Gastroesophageal sphincter (tissue), 4 donors: ENCODE data around the gene PTPRN2. TPM values are rescaled to one million over a fixed set of nuclear protein-coding genes. Genes with fewer than 3 reads are reported as not detected.
A peak's percentile ranks its signal among the peaks of the same experiment; 100 is the strongest.

Experiments used
- ATAC-seq: fragments of 150-250 bp; one replicate; pipeline ENCODE4 v1.9.1; 2016; ENCODE audit warnings: mild to moderate bottlenecking, moderate library complexity
- H3K27ac ChIP-seq, 4 donors: fragments of 200-600 bp; sonication (generic) in 3 of 4; 1 replicate in 3 of 4; 2 replicates in 1 of 4; pipeline ENCODE4 v1.5.1; 2016 to 2019
- H3K27me3 ChIP-seq: fragments of 200-600 bp; sonication (generic); one replicate; pipeline ENCODE4 v1.5.1; 2019
- H3K36me3 ChIP-seq, 2 donors: fragments of 200-600 bp; sonication (generic); one replicate each; pipeline ENCODE4 v1.5.1; 2019; ENCODE audit warnings: control low read depth in 1 of 2
- H3K4me1 ChIP-seq, 3 donors: fragments of 200-600 bp; sonication (generic); 1 replicate in 2 of 3; 2 replicates in 1 of 3; pipeline ENCODE4 v1.5.1; 2016 to 2019; ENCODE audit warnings: control low read depth in 2 of 3
- H3K4me3 ChIP-seq, 2 donors: fragments of 200-600 bp; sonication (generic); one replicate each; pipeline ENCODE4 v1.5.1; 2019; ENCODE audit warnings: mild to moderate bottlenecking in 1 of 2, moderate library complexity in 1 of 2
- H3K9me3 ChIP-seq, 3 donors: fragments of 200-600 bp; sonication (generic); one replicate each; pipeline ENCODE4 v1.5.1; 2017 to 2019; ENCODE audit warnings: control low read depth in 2 of 3
- CTCF ChIP-seq, 4 experiments: fragments of 200-600 bp in 2 of 4; fragments of 450-650 bp in 2 of 4; sonication (generic) in 1 of 4; IDR thresholded peaks; one replicate each; pipeline ENCODE4 v1.5.1; 2017 to 2019; ENCODE audit warnings: antibody characterized with exemption in 4 of 4, mild to moderate bottlenecking in 2 of 4, moderate library complexity in 2 of 4
- EP300 ChIP-seq: sonication (generic); formaldehyde crosslinking; IDR thresholded peaks from one replicate; pipeline ENCODE4 v1.6.1; 2017; ENCODE audit warnings: antibody characterized with exemption, mild to moderate bottlenecking
- POLR2A ChIP-seq, 2 donors: fragments of 450-650 bp; IDR thresholded peaks; one replicate each; pipeline ENCODE4 v1.6.1; 2017; ENCODE audit warnings: antibody characterized with exemption in 2 of 2, mild to moderate bottlenecking in 2 of 2, moderate library complexity in 1 of 2
- POLR2AphosphoS5 ChIP-seq: sonication (generic); formaldehyde crosslinking; IDR thresholded peaks from one replicate; pipeline ENCODE4 v1.6.1; 2017; ENCODE audit warnings: antibody characterized with exemption
- WGBS, 2 donors: methylation state at CpG; one replicate each; pipeline ENCODE4 v1.1.5; 2018; ENCODE audit warnings: low coverage in 1 of 2; 5-methylcytosine and 5-hydroxymethylcytosine counted together
- total RNA-seq, 4 donors: library from RNA; depleted of rRNA; stranded (reverse); fragments of >200 nt; gene quantifications; one replicate each; pipeline ENCODE4 v1.1.0, GENCODE V29; 2016

Gene PTPRN2
- total RNA-seq, 4 donors from 2014 or later = 1.7 to 4.7 (median 3.3) TPM

DNA sequence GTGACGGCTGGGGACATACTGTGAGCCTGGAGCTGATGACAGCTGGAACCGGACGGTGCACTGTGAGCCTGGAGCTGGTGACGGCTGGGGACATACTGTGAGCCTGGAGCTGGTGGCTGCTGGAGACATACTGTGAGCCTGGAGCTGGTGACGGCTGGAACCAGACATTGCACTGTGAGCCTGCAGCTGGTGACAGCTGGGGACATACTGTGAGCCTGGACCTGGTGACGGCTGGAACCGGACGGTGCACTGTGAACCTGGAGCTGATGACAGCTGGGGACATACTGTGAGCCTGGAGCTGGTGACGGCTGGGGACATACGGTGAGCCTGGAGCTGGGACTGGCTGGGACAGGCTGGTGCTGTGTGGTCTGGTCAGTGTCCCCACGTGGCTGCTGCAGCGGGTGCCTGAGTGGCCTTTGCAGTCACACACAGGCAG, 47.9 kb downstream of the PTPRN2 start:
- TF ChIP-seq CTCF (IDR thresholded peaks at IDR 0.05) (no peak), EP300 (no peak), POLR2A (IDR thresholded peaks at IDR 0.05) (no peak), POLR2AphosphoS5 (no peak)
- 82 to 100% methylated on average over 1 to 4 of the region's 12 CpGs for WGBS, 2 donors
- no peaks in the 10 kb centered on the region for H3K36me3 ChIP-seq
- no peaks in the 10 kb centered on the region for H3K9me3 ChIP-seq
- no peaks in the 10 kb centered on the region for H3K4me1 ChIP-seq
- H3K27me3 ChIP-seq = peaks cover 4% of the 10 kb centered on the region
- H3K27ac ChIP-seq = no peak overlapping the region
- H3K4me3 ChIP-seq = no peak overlapping the region
- ATAC-seq = peak; percentile 22

DNA sequence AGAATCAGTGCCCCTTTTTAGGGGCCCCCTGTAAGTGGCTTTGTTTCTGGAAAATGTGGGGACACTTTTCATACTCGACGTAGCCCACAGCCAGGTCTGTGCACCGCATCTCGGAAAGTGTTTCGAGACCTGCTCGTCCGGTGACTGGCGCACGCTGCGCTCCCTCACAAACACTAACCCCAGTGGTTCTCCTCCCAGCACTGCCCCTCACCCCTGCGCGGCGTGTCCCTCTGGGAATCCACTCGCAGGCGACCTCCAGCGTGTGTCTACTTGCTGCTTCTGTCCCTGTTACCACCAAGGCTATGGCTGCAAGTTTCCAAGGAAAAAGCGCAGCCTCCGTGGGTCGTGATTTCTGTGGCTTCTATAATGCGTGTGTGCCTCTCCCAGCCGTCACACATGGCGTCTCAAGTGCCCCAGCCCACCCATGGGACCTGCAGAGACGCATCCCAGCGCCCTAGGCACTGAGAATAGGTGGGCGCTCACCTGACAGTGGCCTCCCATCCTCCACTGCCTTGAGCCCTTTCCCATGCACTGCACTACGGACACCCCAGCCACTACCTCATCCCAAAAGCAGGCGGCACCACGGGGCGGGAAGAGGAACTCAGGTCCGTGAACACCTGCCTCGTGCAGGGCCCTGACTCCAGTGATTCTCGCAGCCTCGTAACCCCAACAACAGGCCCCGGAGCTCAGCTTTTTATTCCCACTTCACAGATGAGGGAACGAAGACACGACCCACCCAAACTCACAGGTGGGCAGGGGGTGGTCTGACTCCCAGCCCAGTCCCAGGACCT, 49.3 kb downstream of the PTPRN2 start:
- H3K9me3 ChIP-seq = no peaks in the 10 kb centered on the region
- 80 to 94% methylated on average over 1 to 13 of the region's 36 CpGs for WGBS, 2 donors
- H3K27me3 ChIP-seq = peaks cover 17% of the 10 kb centered on the region
- H3K27ac ChIP-seq = no peak overlapping the region
- TF ChIP-seq POLR2A (IDR thresholded peaks at IDR 0.05) (no peak), EP300 (no peak), POLR2AphosphoS5 (no peak), CTCF (IDR thresholded peaks at IDR 0.05) (no peak)
- no peaks in the 10 kb centered on the region for H3K36me3 ChIP-seq
- H3K4me3 ChIP-seq = no peak overlapping the region
- ATAC-seq = no peak
- no peaks in the 10 kb centered on the region for H3K4me1 ChIP-seq

DNA sequence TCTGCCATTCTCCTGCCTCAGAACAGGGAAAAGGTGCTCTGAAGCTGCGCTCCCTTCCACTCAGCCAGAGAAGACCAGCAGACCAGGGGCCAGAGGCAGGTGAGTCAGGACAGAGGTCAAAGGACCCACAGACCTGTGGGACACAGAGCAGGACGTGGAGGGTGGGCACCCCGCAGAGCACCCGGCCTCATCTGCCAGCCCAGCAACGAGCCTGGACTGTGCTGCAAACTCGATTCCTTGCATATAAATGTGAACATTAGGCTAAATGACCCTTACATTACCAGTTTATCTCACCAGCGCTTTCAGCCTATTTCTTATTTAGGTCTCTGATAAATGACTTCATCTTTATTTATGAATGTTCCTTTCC, 50.1 kb downstream of the PTPRN2 start:
- no peaks in the 10 kb centered on the region for H3K36me3 ChIP-seq
- 49 to 100% methylated on average over 1 to 4 of the region's 7 CpGs for WGBS, 2 donors
- ATAC-seq = no peak
- no peak overlapping the region for H3K4me3 ChIP-seq
- H3K27me3 ChIP-seq = peaks cover 22% of the 10 kb centered on the region
- no peak for TF ChIP-seq CTCF (IDR thresholded peaks at IDR 0.05)
- TF ChIP-seq EP300 = no peak
- no peak for TF ChIP-seq POLR2AphosphoS5
- no peak for TF ChIP-seq POLR2A (IDR thresholded peaks at IDR 0.05)
- no peaks in the 10 kb centered on the region for H3K9me3 ChIP-seq
- no peaks in the 10 kb centered on the region for H3K4me1 ChIP-seq
- no peak overlapping the region for H3K27ac ChIP-seq

DNA sequence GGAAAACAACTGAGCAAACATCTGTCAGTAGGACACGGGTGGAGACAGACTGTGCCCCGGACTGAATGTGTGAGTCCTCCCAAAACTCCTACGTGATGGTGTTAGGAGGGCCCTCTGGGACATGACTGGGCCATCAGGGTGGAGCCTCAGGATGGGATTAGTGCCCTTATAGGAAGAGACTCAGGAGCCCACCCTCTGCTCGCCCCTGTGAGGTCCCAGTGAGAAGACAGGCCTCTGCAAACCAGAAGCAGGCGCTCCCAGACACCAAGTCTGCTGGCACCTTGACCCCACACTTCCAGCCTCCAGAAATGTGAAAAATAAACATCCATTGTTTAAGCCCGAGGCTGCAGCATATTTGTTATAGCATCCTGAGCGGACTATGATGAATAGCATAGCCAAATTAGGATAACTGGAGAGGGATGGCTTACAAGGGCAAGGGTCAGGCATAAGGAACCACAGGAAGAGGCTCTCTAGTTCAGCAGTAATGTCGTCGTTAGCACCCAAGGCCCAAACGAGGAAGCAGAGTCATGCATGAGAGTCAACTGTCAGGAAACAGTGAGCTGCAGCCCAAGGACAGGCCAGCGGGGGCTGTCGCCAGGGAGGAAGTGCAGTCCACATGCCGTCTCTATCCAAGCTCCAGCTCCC, 50.6 kb downstream of the PTPRN2 start:
- peaks cover 22% of the 10 kb centered on the region for H3K27me3 ChIP-seq
- H3K27ac ChIP-seq = no peak overlapping the region
- 28% methylated on average over 7 of the region's 13 CpGs; no CpG with 5 or more reads in 1 of the 2 donors for WGBS, 2 donors
- no peaks in the 10 kb centered on the region for H3K36me3 ChIP-seq
- no peaks in the 10 kb centered on the region for H3K9me3 ChIP-seq
- H3K4me3 ChIP-seq = no peak overlapping the region
- no peaks in the 10 kb centered on the region for H3K4me1 ChIP-seq
- no peak for TF ChIP-seq CTCF (IDR thresholded peaks at IDR 0.05)
- no peak for TF ChIP-seq POLR2A (IDR thresholded peaks at IDR 0.05)
- no peak for TF ChIP-seq POLR2AphosphoS5
- no peak for ATAC-seq

- no peak for TF ChIP-seq POLR2A (IDR thresholded peaks at IDR 0.05)
- TF ChIP-seq EP300 = no peak
- no peak for TF ChIP-seq POLR2AphosphoS5
- no peak for TF ChIP-seq CTCF (IDR thresholded peaks at IDR 0.05)
- no peak overlapping the region for H3K27ac ChIP-seq
- ATAC-seq = no peak
- no peak overlapping the region for H3K4me3 ChIP-seq
- 57 to 73% methylated on average over 1 to 4 of the region's 4 CpGs for WGBS, 2 donors
- no peaks in the 10 kb centered on the region for H3K36me3 ChIP-seq
- peaks cover 22% of the 10 kb centered on the region for H3K27me3 ChIP-seq
- H3K9me3 ChIP-seq = no peaks in the 10 kb centered on the region
- no peaks in the 10 kb centered on the region for H3K4me1 ChIP-seq
Observed at GRCh38 chr7:158535079-158535478, 52.5 kb downstream of the PTPRN2 start.
